NCI-H524 treated with DMSO at 0.1 percent for 48 hours (cell line): ENCODE measurements around the gene PPM1L.

Source experiments
- DNase-seq: peaks from one replicate; lab custom pipeline; 2025; lab: John Stamatoyannopoulos, UW

Gene PPM1L

DNA sequence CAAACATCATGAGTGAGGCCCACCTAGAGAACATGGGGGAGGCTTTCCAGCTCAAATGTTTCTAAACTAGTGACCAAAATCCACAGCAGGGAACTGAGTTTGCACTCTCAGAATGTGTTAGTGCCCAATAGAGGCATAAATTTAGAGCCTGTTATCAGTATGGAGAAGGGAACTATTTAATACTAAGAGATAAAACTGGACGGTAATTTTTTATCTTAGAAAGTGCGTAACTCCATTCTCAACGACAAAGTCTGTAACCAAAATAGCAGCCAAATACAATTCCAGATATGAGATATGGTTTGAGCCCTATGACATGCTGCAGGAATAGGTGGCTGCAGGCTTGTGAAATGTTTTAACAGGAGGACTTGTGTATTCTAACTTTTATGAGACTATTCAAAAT, 345.6 kb downstream of the PPM1L start:
- no peak for DNase-seq

DNA sequence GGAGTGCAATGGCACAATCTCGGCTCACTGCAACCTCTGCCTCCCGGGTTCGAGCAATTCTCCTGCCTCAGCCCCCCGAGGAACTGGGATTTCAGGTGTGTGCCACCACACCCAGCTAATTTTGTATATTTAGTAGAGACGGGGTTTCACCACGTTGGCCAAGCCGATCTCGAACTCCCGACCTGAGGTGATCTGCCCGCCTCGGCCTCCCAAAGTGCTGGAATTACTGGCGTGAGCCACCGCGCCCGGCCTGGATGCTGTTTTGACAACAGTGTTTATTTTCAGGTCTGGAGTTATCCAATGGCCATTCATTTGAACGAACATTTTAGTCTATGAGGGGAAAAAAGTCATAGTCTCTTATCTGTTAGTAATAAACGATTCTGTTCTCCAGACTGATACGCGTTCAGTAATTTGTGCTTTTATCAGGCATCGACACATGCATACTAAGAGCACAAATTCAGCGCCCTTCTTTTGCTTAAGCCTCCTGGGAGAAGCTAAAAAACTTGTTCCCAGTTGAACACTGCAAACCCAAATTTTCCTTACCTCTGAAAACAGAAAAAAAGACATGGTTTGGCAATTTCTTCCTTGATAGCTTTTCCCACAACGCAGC, 347.9 kb downstream of the PPM1L start:
- no peak for DNase-seq

DNA sequence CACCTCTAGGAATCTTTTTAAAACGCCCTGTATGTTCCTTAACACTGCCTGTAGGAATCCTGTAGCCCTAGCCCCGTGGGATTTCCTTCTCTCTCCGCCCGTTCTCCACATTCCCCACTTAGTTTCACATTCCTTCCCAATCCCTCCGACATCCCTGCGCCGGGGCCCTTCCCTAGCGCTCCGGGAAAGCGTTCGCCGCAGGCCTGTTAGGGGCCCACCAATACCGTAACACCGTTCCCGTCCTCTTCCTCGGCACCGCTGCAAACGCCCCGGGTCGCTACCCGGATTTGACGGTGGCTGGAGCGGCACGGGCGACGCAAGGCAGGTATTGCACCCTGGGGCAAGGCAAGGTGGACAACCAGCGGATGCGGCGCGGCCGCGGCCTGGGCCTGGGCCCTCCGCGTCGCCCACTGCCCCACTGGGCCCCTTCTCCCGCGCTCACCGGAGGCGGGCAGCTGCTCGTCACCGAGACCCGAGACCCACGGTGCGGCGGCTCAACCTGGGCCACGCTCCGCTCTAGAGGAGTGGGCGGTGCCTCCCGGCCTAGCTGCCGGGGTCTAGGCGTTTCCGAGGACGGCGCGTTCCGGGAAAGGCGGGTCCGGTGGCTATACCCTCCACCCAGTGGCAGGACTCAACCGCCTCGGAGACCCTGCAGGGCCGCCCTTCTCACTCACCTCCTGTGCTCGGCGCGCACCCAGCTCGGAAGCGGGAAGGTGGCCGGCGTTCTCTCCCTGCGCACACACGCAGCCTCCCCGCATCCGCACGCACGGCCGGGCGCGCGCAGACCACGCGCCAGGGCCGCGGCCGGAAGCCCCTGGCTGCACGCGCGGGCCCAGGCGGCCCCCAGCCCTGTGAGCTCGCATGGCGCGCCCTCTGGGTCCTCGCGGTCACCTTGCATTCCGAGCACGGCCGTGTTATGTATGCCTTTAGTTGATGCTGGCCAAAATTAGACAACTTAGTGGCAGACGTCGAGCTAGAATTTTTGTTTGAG, 348.8 kb downstream of the PPM1L start, which contains the start of gene B3GALNT1:
Gene B3GALNT1, minus strand, starts transcription at position 789 of the 991 bp plus-strand sequence. CDS start 18,595 bp downstream, outside the sequence.
- no peak for DNase-seq

DNA sequence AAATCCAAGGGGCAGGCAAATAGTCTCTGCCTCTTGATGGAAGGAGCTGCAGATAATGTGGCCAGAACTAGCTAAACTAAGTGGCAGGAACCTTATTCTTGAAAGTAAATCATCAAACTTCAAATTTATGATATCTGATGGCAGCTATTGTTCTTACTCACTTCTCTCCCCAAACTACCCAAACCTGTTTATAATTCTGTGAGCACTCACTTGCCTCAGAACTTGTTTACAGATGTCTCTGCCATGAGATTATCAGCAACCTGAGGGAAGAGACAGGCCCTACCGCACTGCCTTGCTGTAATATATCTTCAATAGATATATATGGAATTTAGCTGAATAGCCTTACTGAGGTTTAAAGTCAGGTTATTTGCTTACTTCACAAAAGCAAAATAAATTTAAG, 351.3 kb downstream of the PPM1L start:
- DNase-seq = no peak

DNA sequence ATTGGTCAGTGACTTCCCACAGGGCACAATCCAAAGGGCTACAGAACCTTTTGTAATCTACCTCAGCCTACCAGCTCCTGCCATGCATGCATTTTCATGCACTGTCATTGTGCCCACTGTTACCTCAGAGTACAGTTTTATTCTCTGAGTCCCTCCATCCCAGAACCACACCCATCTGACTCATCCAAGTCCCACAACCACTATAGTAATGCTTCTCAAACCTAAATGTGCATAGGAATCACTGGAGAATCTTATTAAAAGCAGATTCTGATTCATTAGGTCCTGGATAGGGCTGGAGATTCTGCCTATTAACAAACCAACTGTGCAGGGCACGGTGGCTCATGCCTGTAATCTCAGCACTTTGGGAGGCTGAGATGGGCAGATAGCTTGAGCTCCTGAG, 352.8 kb downstream of the PPM1L start:
- no peak for DNase-seq

DNA sequence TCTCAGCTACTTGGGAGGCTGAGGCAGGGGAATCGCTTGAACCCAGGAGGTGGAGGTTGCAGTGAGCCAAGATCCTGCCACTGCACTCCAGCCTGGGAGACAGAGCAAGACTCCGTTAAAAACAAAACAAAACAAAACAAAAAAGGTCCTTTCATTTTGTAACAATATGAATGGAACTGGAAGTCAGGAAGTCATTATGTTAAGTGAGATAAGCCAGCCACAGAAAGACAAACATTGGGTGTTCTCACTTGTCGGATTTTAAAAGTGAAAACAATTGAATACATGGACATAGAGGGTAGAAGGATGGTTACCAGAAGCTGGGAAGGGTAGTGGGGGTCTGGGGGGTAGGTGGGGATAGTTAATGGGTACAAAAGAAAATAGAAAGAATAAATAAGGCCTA, 361.6 kb downstream of the PPM1L start:
- no peak for DNase-seq

DNA sequence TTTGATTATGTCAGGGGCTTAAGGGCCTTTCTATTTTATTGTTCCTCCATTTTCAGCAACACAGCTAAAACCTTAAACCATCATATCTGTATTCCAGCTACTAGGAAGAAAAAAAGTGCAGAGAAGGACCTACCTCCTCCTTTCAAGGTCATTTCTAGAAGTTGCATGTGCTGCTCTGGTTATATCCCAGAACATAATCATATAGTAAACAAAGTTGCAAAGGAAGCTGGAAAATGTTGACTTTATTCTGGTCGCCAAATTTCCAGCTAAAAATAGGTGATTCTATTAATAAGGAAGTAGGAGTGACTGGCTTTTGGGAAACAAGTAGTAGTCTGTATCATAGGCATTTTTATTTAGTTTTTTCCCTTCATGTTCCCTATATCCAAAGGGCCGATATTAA, 370.5 kb downstream of the PPM1L start:
- DNase-seq = no peak
